ENCODE data around the gene RABL2B.

RABL2B gene

GRCh38 chr22:50722048-50722701 lies 61.3 kb downstream of the RABL2B start:
- DNase-seq = no peak

- no peak for DNase-seq
Observed at GRCh38 chr22:50721257-50721844, 62.1 kb downstream of the RABL2B start.

GRCh38 chr22:50720301-50721256 lies 62.9 kb downstream of the RABL2B start:
- DNase-seq = no peak

- DNase-seq = no peak
Observed at GRCh38 chr22:50719814-50720300, 63.6 kb downstream of the RABL2B start.

- no peak for DNase-seq
Observed at GRCh38 chr22:50718352-50718709, 65.1 kb downstream of the RABL2B start.

- DNase-seq = no peak
Observed at GRCh38 chr22:50717709-50718351, 65.6 kb downstream of the RABL2B start.

Data from activated CD4-positive, alpha-beta T cell treated with anti-CD3 and anti-CD28 coated beads, Interleukin-10, Interleukin-2, amounts not matched to agents 100 ng/mL and 50 ng/mL, durations not matched to agents 16 hours and 8 hours (primary cell).